ENCODE results near the gene TRUB1.

TRUB1 gene

DNA sequence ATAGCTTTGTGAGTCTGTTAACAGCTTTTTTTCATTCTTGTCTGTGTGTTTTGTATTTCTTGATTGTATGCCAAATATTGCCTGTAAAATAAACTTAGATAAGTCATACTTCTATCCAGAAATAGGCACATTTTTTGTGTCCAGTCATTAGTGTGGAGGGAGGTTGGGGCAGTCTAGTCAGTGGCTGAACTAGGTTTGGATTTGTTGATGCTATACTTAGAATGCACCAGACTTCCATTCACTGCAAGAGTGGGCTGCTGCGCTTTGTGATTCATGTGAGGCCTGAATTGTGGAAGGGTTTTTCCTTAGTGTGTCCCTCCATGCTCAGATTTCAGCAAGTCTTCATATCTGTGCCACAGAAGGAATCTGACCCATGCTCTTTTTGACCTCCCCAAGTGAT, 50.0 kb downstream of the TRUB1 start:
- no peak for DNase-seq (ENCODE audit: extremely low read depth, low read depth)
- no peak overlapping the region for H3K4me3 ChIP-seq (replicated peaks; ENCODE audit: low read depth, low read length)
- TF ChIP-seq, protein P1, sequence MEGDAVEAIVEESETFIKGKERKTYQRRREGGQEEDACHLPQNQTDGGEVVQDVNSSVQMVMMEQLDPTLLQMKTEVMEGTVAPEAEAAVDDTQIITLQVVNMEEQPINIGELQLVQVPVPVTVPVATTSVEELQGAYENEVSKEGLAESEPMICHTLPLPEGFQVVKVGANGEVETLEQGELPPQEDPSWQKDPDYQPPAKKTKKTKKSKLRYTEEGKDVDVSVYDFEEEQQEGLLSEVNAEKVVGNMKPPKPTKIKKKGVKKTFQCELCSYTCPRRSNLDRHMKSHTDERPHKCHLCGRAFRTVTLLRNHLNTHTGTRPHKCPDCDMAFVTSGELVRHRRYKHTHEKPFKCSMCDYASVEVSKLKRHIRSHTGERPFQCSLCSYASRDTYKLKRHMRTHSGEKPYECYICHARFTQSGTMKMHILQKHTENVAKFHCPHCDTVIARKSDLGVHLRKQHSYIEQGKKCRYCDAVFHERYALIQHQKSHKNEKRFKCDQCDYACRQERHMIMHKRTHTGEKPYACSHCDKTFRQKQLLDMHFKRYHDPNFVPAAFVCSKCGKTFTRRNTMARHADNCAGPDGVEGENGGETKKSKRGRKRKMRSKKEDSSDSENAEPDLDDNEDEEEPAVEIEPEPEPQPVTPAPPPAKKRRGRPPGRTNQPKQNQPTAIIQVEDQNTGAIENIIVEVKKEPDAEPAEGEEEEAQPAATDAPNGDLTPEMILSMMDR (IDR thresholded peaks at IDR 0.05; ENCODE audit: low read depth, low read length, missing control alignments): no peak

DNA sequence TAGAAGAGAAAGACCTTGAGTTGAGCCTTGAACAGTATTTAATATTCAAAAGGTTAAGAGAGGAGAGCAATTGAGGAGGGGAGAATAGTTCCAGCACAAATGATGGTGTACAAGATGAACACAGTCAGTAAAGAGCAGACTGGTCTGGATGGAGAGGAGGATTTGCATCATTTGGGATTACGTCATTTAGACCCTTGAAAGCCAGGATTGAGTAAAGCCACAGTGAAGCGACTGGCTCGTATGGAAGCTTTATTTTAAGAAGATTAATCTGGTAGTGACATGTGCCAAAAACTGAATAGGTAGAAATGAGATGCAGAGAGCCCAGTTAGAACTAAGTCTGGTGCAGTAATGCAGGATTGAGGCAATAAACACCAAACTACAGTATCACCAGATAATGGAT, 52.6 kb downstream of the TRUB1 start:
- TF ChIP-seq, protein P1 (IDR thresholded peaks at IDR 0.05; ENCODE audit: low read depth, low read length, missing control alignments): no peak
- no peak for DNase-seq (ENCODE audit: extremely low read depth, low read depth)
- H3K4me3 ChIP-seq (replicated peaks; ENCODE audit: low read depth, low read length): no peak overlapping the region

DNA sequence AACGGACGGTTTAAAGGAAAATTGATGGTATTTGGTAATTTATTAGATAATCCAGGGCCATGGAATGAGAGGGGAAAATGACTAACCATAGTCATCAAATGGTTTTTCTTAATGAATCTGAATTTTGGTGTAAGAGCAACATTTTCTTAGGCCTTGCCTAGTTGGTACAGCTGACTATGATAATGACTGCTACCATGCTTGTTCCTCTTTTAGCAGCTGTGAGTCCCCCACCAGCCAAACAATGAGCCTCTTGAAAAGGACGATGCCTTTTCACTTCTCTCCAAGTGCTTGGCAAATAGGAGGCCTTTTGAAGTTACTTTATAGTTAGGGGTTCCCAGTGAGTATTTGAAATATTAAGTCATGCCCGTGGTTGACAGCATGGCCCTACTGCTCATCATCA, 53.0 kb downstream of the TRUB1 start:
- DNase-seq (ENCODE audit: extremely low read depth, low read depth): no peak
- no peak overlapping the region for H3K4me3 ChIP-seq (replicated peaks; ENCODE audit: low read depth, low read length)
- TF ChIP-seq, protein P1 (IDR thresholded peaks at IDR 0.05; ENCODE audit: low read depth, low read length, missing control alignments): no peak

DNA sequence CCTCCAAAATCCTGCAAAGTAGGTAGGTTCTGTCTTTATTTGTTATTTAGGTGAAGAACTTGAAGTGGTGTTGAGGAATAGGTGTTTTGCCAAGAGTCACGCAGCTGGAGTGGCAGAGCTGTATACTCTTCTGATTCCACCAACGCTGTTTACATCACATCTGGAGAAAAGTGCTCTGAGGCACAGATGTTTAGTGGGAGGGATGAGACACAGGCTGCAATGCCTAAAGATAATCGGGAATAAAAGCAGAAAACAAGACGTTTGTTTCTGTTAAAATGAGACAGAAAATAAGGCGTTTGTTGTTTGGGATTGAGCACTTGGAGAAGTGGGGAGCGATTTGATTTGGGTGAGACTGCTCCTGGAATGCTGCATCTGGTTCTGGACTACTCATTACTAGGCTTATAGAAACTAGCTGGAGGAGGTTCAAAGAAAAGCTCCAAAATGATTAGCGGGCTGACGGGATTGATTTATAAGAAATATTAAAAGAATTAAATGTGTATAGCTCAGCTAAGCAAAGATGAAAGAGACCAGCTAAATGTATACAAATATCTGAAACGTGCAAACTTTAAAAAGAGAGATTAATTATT, 54.3 kb downstream of the TRUB1 start:
- DNase-seq (ENCODE audit: extremely low read depth, low read depth): no peak
- TF ChIP-seq, protein P1 (IDR thresholded peaks at IDR 0.05; ENCODE audit: low read depth, low read length, missing control alignments): no peak
- H3K4me3 ChIP-seq (replicated peaks; ENCODE audit: low read depth, low read length): no peak overlapping the region

DNA sequence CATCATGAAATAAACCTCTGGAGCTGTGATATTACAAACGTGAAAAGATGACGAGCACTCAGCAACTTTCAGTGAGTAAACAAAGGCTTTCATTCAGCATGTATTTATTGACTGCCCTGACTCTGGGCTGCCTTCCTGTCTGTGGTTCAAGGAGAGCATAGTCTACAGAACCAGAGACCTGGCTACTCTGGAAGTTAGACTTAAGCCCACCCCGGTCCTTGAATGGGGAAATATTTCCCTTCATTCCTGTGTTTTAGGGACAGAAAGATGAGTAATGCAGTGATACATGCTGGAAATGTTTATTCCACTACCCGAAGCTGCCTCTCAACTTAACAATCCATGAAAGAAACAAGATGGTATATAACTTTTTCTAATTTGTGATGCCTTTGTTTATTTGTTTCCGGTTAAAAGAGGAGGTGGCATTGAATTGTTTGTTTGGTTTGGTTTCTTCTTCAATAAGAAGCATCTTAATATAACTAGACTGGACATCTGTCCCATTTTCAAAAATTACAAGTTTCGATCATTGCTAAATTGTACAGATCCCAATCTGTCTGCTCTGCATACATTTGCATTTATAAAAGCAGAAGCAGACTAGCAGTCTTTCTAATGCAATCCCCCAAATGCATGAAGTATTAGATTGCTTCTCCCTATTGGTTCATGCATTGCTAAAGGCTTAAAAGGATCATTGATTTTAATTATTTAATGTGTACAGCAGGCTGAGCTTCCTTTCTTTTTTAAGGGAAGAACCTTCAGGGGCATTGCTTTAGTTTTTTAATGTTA, 57.7 kb downstream of the TRUB1 start:
- TF ChIP-seq, protein P1 (IDR thresholded peaks at IDR 0.05; ENCODE audit: low read depth, low read length, missing control alignments): no peak
- DNase-seq (ENCODE audit: extremely low read depth, low read depth): no peak
- no peak overlapping the region for H3K4me3 ChIP-seq (replicated peaks; ENCODE audit: low read depth, low read length)

DNA sequence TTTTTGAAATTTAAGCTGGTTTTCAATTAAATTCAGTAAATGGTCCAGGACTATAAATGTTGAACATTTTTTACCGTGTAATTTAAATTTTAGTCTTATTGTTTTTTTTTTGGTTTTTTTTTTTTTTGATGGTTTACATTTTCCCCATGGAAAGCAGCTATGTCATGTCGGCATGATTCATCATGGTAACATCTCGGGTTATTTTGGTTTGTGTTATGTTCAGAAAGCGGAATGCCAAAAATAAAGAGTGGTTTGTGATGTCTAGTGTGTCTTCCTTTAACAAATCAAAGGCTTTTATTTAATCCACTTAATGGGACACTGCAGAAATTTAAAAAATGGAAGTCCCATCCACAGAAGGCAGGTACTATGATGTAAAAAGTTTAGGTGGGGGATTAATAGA, 58.5 kb downstream of the TRUB1 start:
- no peak overlapping the region for H3K4me3 ChIP-seq (replicated peaks; ENCODE audit: low read depth, low read length)
- DNase-seq (ENCODE audit: extremely low read depth, low read depth): no peak
- TF ChIP-seq, protein P1 (IDR thresholded peaks at IDR 0.05; ENCODE audit: low read depth, low read length, missing control alignments): no peak
